ENCODE results near the gene SPECC1.
A peak's percentile ranks its signal among the peaks of the same experiment; 100 is the strongest.
"Not testable (repeated sequence)": the region's sequence is repeated elsewhere in the genome, so short reads cannot be mapped to it uniquely, and the experiment has no call there.

SPECC1 gene

DNA sequence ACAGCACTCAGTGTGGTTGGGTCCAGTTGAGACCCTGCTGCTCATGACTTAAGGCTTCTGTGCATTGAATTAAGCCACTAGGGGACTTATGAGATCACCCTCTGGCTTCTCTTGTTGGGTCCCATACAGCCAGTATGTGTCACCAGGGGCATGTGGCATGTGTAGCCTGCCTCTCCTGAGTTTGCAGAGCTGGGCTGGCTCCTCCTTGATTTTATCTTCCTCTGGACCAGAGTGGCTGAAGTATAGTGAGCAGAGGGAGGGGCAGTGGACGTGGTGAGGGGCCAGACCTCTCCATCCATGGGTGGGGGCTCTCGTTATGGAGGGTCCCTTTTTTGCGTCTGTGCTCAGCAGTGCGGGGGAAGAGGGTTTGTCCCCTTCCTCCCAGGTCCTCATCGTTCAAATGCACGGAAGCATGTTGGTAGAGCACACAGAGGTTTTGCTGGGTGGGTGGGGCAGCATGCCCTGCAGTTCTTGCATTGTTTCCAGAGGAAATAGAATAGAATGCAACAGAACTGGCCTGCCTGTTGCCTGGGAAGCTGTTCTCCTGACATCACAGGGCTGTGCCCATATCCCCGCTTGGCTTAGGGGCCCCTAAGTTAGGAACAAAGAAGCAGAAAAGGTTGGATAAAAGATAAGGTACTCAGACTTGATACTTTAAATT, 77.4 kb downstream of the SPECC1 start:
- FAIRE-seq, result no peak
- no peak for DNase-seq (ENCODE audit: insufficient read length, low spot score)
- TF ChIP-seq POLR2A (IDR thresholded peaks at IDR 0.05; ENCODE audit: low read depth, low read length), result no peak

DNA sequence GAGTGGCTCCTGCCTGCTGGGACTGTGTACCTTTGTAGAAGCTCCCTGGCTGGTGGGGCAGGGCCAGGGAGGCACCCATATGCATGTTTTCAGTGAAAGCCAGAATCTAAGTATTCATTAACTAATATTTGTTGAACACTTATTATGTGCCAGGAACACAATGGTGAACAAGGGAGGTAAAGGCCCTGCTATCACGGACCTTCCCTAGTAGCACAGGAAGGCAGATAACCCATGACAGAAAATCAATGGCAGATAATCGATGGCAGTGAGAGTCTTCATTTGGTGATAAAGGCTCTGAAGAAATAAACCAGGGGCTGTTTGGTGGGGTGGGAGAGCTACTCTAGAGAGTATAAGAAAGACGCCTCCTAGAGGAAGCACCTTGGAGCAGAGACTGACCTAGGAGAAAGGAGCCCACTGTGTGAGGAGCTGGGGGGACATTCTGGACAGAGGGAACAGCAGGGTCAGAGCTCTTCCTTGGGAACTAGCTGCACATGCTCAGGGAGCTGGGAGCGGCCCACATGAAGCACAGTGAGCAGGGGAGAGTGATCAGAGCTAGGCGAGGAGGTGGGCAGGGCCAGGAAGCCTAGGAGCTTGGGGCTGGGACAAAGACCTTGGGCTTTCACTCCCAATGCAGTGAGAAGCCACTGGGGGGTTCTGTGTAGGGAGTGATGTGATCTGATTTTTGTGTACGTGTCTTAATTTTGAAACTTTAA, 78.5 kb downstream of the SPECC1 start:
- no peak for FAIRE-seq
- no peak for DNase-seq (ENCODE audit: insufficient read length, low spot score)
- TF ChIP-seq POLR2A (IDR thresholded peaks at IDR 0.05; ENCODE audit: low read depth, low read length), result no peak

DNA sequence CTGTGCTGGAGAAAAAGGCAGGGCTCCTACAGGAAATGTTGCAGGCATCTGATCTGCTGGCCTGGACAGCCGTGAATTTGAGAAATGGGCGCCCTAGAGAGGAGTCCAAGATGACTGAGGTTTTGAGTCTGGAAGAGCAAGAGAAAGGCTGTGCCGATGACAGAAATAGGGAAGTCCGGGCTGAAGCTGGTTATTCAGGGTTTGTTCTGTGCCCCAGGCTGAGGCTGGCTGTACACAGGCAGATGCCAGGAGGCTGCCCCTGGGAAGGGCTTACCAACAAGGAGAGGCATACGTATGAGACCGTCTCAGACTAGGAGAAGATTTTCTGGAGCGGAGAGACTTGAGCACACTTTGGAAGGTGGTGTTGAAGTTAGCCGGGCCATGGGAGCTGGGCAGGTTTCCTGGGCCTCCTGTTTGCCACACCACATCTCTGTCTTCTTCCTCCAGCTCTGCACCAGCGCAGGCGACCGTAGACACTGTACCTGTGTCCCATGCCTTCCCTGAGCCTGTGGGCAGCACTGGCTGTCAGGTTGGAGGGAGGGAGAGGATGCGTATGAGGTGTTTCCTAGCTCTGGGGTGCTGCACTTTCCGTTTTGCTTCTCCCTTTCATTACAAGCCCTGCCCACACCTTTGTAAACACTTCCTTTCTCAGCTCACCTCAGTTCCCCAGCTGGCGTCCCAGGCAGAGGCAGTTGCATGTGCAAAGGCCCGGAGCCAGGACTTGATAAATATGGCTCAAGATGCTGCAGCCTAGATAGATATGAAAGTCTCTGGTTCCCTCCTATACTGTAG, 80.8 kb downstream of the SPECC1 start:
- DNase-seq (ENCODE audit: insufficient read length, low spot score) (no peak), FAIRE-seq (no peak)
- TF ChIP-seq POLR2A (IDR thresholded peaks at IDR 0.05; ENCODE audit: low read depth, low read length), result no peak

DNA sequence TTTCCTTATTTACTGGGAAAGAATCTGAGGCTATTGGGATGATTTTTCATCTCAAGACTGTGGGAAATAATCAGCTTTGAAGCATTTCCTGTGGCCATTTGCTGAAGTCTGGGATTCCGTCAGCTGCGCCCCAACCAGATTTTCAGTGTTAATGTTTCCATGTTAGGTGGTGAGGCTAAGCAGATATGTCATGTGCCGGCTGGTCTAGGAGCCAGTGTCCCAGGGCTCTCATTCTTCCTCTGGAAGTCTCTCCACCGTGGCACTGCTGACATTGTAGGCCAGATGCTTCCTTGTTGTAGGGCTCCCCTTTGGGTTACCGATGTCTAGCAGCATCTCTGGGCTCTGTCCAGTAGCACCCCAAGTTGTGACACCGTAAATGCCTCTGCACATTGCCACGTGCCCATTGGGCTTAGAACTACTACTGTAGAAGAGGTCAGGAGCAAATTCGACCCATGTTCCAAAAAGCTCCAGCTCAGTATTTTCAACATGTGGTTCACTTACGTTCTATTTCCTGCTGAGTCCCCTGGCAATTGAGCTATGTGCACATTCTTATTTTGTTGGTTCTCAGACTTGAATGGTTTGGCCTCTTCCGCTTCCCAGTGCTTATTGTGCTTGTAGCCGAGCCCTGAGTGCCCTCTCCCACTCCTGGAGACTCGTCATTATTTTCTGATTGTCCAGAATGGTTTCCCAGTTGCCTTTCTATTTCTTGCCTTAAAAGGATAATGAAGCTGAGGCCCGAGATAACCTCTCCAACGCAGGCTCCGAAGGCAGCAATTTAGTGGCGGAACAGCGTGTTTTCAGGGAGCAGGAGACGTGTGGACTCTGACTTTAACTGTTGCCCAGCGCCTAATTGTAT, 82.2 kb downstream of the SPECC1 start:
- FAIRE-seq, result no peak
- TF ChIP-seq POLR2A (IDR thresholded peaks at IDR 0.05; ENCODE audit: low read depth, low read length), result no peak
- no peak for DNase-seq (ENCODE audit: insufficient read length, low spot score)

DNA sequence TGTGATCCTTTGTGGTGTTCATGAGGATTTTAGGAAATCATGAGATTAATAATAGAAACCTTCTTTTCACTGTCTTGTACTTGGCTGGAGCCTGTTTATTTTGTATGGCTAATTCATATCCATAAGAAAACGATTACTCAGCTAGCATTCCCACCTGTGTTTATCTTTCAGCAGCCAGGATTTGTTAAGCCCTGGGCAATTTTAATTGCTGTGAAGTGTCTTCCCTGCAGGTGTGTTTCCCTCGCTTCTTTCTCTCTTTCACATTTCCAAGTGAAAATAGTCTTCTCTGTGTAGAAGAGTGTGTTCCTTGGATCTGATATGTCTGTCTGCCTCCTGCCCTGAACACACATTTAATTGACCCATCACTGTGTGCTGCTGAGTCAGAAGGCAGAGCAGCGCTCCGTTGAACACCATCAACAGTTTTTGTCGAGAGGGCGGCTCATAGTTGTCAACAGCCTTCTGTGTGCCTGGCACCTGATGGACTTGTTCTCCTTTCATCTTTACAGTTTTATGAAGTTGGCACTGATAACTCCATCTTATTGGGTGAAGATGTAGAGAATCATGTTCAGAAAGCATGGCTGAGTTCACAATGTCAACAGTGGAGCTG, 83.2 kb downstream of the SPECC1 start:
- TF ChIP-seq POLR2A (IDR thresholded peaks at IDR 0.05; ENCODE audit: low read depth, low read length), result no peak
- no peak for FAIRE-seq
- no peak for DNase-seq (ENCODE audit: insufficient read length, low spot score)

DNA sequence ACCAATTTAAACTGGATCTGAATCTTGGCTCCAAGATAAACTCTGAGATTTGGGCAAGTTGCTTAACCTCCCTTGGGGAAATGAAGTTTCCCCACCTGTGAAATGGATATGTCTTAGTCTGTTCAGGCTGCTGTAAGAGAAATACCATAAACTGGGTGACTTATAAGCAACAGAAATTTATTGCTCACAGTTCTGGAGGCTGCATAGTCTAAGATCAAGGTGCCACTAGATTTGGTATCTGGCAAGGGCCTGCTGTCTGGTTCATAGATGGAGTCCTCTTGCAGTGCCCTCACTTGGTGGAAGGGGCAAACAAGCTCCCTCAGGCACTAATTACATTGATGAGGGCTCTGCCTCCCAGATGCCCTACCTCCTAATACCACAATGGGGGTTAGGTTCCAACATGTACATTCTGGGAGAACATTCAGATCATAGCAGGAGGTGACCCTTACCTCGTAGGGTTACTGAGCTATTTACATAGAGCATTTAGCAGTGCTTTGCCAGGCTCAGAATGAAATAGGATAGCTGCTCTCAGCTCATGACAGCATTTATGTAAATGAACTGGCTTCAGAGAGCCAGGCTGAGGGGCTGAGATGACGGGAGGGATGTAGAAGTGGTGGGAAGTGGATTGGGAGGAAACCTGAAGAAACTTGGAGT, 83.9 kb downstream of the SPECC1 start:
- FAIRE-seq (no peak), DNase-seq (ENCODE audit: insufficient read length, low spot score) (no peak)
- TF ChIP-seq POLR2A (IDR thresholded peaks at IDR 0.05; ENCODE audit: low read depth, low read length), result no peak

DNA sequence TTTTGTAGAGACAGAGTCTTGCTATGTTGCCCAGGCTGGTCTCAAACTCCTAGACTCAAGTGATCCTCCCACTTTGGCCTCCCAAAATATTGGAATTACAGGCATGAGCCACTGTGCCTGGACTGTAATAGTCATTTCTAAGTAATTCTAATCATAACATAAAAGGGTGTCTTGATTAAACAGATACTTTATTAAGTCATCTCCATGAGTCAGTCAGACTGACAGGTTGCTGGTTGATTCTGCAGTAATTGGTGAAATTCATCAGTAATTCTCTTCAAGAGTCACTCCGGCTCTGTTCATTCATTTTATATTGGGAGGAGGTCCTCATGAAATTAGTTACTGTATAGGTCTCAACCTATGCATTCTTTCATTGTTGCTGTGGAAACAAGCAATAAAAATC, 85.6 kb downstream of the SPECC1 start:
- DNase-seq (ENCODE audit: insufficient read length, low spot score) (no peak), FAIRE-seq (no peak)
- TF ChIP-seq POLR2A (IDR thresholded peaks at IDR 0.05; ENCODE audit: low read depth, low read length), result no peak

DNA sequence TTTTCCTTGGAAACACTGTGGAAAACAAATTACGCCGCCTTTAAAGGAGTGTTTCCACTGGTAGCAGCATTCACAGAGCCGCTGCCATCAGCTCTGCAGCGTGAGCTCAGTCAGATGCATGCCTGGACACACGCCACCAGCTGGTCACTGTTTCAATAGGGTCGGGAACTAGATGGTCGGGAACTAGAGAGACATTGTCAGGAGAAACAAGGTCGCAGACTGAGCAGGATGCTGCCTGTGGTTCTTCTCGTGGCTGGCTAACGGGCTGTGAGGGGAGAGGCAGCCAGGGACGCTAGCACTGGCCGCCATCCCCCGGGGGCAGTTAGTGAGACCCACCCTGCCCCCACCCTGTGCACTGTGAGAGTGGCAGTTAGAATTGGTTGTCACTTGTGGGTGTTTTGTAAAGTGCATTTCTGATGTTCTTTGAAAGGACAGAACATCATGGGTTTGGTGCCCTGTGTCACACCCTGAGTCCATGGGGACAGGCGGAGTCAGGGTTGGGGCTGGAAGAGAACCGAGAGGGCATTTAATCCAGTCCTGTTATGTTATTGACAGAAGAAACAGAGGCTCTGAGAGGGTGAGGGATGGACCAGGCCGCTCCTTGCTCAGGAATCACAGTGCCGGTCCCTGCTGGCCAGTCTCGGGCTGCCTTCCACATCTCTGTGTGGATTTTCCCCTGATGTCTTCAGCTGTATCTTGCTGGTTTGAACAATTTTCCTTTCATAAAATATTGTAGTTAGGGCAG, 86.3 kb downstream of the SPECC1 start:
- FAIRE-seq (no peak), DNase-seq (ENCODE audit: insufficient read length, low spot score) (peak; percentile 40)
- TF ChIP-seq POLR2A (IDR thresholded peaks at IDR 0.05; ENCODE audit: low read depth, low read length), result no peak

DNA sequence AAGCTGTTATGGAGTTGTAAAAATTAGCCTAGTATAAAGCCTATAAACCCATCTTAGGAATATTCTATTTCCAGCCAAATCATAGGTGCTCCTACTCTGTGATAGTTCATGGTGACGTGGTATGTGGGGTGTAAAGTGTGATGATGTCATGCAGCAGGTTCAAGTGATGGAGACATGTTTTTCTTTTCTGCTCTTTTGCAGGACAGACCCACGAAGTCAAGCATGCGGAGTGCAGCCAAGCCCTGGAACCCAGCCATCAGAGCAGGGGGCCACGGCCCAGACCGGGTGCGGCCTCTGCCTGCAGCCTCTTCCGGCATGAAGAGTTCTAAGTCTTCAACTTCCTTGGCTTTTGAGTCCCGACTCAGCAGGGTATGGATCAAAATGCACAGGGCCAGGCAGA, 87.3 kb downstream of the SPECC1 start:
- DNase-seq (ENCODE audit: insufficient read length, low spot score), result no peak
- no peak for FAIRE-seq
- TF ChIP-seq POLR2A (IDR thresholded peaks at IDR 0.05; ENCODE audit: low read depth, low read length), result no peak

DNA sequence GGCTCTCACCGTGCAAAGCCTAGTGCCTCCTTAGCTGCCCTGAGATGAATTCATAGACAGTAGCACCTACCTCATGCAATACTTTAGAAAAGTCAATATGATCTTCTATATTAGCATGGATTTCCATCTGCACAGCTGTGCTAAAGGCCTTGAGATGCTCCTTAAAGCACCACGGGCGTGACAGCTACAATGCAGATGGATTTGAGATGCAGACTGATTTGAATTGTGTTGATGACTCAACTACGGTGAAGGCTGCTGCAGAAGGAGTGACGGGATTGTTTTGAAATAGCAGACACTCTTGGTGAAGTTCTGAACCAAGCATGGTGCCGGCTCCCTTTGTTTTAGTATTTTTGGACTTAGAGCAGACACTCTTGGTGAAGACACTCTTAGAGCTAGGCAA, 88.2 kb downstream of the SPECC1 start:
- DNase-seq (ENCODE audit: insufficient read length, low spot score), result no peak
- FAIRE-seq, result no peak
- TF ChIP-seq POLR2A (IDR thresholded peaks at IDR 0.05; ENCODE audit: low read depth, low read length), result no peak

DNA sequence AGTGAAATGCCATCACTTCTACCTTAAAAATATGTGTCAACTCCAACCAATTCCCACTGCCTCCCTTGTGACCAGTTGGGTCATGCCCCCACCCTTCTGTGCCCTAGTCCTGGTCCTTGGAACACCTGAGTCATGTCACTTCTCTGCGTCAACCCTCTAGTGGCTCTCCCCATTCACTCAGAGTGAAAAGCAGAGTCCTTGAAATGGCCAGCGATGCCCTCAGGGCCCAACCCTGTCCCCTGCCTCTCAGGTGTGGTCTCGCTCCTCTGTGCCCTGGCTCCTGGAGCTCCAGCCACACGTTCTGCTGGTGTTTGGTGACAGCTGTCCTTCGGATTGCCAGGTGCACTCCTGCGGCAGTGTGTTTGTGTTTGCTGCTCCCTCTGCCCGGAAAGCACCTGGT, 89.2 kb downstream of the SPECC1 start:
- FAIRE-seq, result no peak
- no peak for TF ChIP-seq POLR2A (IDR thresholded peaks at IDR 0.05; ENCODE audit: low read depth, low read length)
- DNase-seq (ENCODE audit: insufficient read length, low spot score), result no peak

DNA sequence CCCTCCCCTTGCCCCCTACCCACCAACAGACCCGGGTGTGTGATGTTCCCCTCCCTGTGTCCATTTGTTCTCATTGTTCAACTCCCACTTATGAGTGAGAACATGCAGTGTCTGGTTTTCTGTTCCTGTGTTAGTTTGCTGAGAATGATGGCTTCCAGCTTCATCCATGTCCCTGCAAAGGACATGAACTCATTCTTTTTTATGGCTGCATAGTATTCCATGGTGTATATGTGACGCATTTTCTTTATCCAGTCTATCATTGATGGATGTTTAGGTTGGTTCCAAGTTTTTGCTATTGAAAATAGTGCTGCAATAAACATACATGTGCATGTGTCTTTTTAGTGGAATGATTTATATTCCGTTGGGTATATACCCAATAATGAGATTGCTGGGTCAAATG, 91.6 kb downstream of the SPECC1 start:
- not testable (repeated sequence) for DNase-seq (ENCODE audit: insufficient read length, low spot score); FAIRE-seq

Measured in H54 (cell line).